ENCODE data around the gene COL4A1.

GRCh38 chr13:110268061-110268460 is 38.9 kb downstream of the COL4A1 start:
- TF ChIP-seq POLR2A (IDR thresholded peaks at IDR 0.05) (no peak), CTCF (IDR thresholded peaks at IDR 0.05) (no peak)

Data from heart left ventricle (tissue), 13 donors.